ENCODE measurements around the gene ZER1.

DNA sequence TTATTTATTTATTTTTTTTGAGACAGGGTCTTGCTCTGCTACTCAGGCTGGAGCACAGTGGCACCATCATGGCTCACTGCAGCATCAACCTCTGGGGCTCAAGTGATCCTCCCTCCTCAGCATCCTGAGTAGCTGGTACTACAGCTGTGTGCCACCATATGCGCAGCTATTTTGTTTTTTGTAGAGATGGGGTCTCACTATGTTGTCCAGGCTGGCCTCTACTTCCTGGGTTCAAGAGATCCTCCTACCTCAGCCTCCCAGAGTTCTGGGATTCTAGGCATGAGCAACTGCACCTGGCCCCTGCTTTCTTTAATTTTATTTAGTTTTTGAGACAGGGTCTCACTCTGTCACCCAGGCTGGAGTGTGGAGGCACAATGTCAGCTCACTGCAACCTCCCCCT lies 28.3 kb downstream of the ZER1 start:
- TF ChIP-seq, protein P1, sequence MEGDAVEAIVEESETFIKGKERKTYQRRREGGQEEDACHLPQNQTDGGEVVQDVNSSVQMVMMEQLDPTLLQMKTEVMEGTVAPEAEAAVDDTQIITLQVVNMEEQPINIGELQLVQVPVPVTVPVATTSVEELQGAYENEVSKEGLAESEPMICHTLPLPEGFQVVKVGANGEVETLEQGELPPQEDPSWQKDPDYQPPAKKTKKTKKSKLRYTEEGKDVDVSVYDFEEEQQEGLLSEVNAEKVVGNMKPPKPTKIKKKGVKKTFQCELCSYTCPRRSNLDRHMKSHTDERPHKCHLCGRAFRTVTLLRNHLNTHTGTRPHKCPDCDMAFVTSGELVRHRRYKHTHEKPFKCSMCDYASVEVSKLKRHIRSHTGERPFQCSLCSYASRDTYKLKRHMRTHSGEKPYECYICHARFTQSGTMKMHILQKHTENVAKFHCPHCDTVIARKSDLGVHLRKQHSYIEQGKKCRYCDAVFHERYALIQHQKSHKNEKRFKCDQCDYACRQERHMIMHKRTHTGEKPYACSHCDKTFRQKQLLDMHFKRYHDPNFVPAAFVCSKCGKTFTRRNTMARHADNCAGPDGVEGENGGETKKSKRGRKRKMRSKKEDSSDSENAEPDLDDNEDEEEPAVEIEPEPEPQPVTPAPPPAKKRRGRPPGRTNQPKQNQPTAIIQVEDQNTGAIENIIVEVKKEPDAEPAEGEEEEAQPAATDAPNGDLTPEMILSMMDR (IDR thresholded peaks at IDR 0.05; ENCODE audit: insufficient read depth, low read length, poor library complexity, severe bottlenecking), result no peak
- TF ChIP-seq EZH2phosphoT487 (conservative IDR thresholded peaks at IDR 0.05; ENCODE audit: low read length), result no peak

All from SU-DHL-6 (cell line).